Fibroblast of lung (primary cell): ENCODE measurements around the gene ANKRD33. TPM values are rescaled to one million over a fixed set of nuclear protein-coding genes. Genes with fewer than 3 reads are reported as not detected.

Experiments used
- DNase-seq, 2 donors: peaks; one replicate each; pipeline versions ENCODE4 v3.0.0 to v3.0.0-alpha.2; 2010; ENCODE audit warnings: low read depth in 2 of 2
- H2AFZ ChIP-seq: 2 replicates; pipeline ENCODE4 v1.5.1; 2012; ENCODE audit warnings: low read length, control low read depth, inconsistent platforms
- H3K27ac ChIP-seq: 2 replicates; pipeline ENCODE4 v1.5.1; 2011; ENCODE audit warnings: low read length, control low read depth; ENCODE audit not compliant: insufficient read depth
- H3K27me3 ChIP-seq: 2 replicates; pipeline ENCODE4 v1.5.1; 2011; ENCODE audit warnings: mild to moderate bottlenecking, low read length; ENCODE audit not compliant: control insufficient read depth, insufficient read depth
- H3K36me3 ChIP-seq: 2 replicates; pipeline ENCODE4 v1.5.1; 2011; ENCODE audit warnings: low read length; ENCODE audit not compliant: control insufficient read depth, insufficient read depth
- H3K4me1 ChIP-seq: 2 replicates; pipeline ENCODE4 v1.5.1; 2011; ENCODE audit warnings: low read length; ENCODE audit not compliant: control insufficient read depth, insufficient read depth; ENCODE audit errors: extremely low read depth
- H3K4me2 ChIP-seq: 2 replicates; pipeline ENCODE4 v1.5.1; 2011; ENCODE audit warnings: low read length, control low read depth; ENCODE audit not compliant: insufficient read depth; ENCODE audit errors: extremely low read depth
- H3K4me3 ChIP-seq, 4 experiments: fragments of 200-600 bp in 1 of 4; sonication (generic) in 1 of 4; replicated peaks in 1 of 4; 2 replicates each; pipeline ENCODE4 v1.5.1; 2011 to 2016; ENCODE audit warnings: low read length in 4 of 4, low read depth in 3 of 4, mild to moderate bottlenecking in 3 of 4, control low read depth in 2 of 4, inconsistent platforms in 1 of 4, mixed read lengths in 1 of 4; ENCODE audit not compliant: insufficient read depth in 1 of 4; ENCODE audit errors: control extremely low read depth in 1 of 4
- H3K79me2 ChIP-seq: 2 replicates; pipeline ENCODE4 v1.5.1; 2012; ENCODE audit warnings: mild to moderate bottlenecking, low read length, inconsistent platforms; ENCODE audit not compliant: control insufficient read depth, insufficient read depth
- H3K9ac ChIP-seq: 2 replicates; pipeline ENCODE4 v1.5.1; 2011; ENCODE audit warnings: mild to moderate bottlenecking, low read length, control low read depth; ENCODE audit not compliant: insufficient read depth
- H3K9me3 ChIP-seq: 2 replicates; pipeline ENCODE4 v1.5.1; 2012; ENCODE audit warnings: low read depth, low read length; ENCODE audit not compliant: control insufficient read depth, insufficient read depth
- H4K20me1 ChIP-seq: 2 replicates; pipeline ENCODE4 v1.5.1; 2011; ENCODE audit warnings: low read length; ENCODE audit not compliant: control insufficient read depth, insufficient read depth; ENCODE audit errors: extremely low read depth
- EZH2 ChIP-seq: IDR thresholded peaks from 2 replicates; pipeline ENCODE4 v1.5.1; 2012; ENCODE audit warnings: low read length, control low read depth, mild to moderate bottlenecking; ENCODE audit errors: missing control alignments
- polyA plus RNA-seq, 2 donors: library from polyadenylated mRNA; depleted of rRNA in 1 of 2; stranded (reverse) in 1 of 2; unstranded in 1 of 2; fragments of >200 nt; gene quantifications; 2 replicates each; pipeline ENCODE4 v1.2.1, GENCODE V29; 2011 to 2012; ENCODE audit warnings: missing spikeins in 1 of 2
- total RNA-seq: library from RNA; depleted of rRNA; stranded (reverse); fragments of >200 nt; gene quantifications from 2 replicates; pipeline ENCODE4 v1.2.1, GENCODE V29; 2014
- TF ChIP-seq, protein P1 (sequence below), 2 donors: IDR thresholded peaks in 1 of 2; conservative IDR thresholded peaks in 1 of 2; 1 replicate in 1 of 2; 2 replicates in 1 of 2; pipeline ENCODE4 v1.5.1; 2011 to 2012; ENCODE audit warnings: low read length in 2 of 2, control low read depth in 1 of 2, inconsistent platforms in 1 of 2, low read depth in 1 of 2, mild to moderate bottlenecking in 1 of 2

Gene ANKRD33
- total and polyA plus RNA-seq, 2 donors (not counting 1 experiment from before 2014, with no cell fraction given): under 0.01 TPM; not detected in 1

DNA sequence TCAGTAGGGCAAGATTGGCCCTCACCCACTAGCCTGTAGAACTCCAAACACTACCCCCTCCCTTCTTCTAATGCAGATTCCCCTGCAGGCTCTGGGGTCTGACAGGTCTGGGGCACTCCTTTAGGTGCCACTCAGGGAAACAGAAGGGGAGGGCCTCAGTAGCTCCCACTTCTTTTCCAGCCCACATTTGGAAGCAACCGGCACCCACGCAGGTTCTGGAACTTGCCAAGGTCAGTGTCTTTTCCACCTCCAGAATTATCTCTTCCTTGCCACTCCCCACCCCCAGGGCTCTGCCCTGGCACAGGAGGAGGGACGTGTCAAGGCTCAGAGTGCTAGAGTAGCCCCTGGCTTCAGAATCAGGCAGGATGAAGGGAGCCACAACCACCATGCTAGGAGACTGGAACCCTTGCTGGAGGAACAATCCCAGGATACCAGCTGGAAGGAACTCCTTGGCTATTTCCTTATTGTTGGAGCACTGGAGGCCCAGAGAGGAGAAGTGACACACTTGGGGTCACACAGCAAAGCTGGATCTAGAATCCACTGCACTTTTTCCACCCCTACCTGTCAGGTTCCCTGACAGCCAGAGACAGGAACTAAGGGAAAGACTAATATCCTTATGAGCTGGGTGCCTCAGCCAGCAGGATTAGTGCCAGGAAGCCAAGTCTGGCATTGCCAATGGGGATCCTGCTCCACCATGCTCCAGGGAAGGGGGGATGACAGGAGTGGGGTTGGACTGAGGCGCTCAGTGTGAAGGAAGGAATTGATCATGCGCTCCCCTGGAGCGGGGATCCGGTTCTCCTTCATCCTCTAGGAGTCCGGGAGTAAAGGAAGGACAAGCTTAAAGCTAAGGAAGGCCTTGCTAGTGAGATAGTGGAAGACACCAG lies 37.6 kb upstream of the ANKRD33 start:
- Histone ChIP-seq H4K20me1 (no peaks in the 10 kb centered on the region), H3K9me3 (no peaks in the 10 kb centered on the region), H3K79me2 (no peaks in the 10 kb centered on the region), H3K4me3 (no peak overlapping the region), H3K36me3 (no peaks in the 10 kb centered on the region), H3K9ac (no peak overlapping the region), H3K4me2 (no peak overlapping the region), H3K4me1 (no peaks in the 10 kb centered on the region), H3K27me3 (peaks cover 35% of the 10 kb centered on the region), H2AFZ (no peak overlapping the region), H3K27ac (no peak overlapping the region)
- no peak for TF ChIP-seq EZH2
- TF ChIP-seq, protein P1, sequence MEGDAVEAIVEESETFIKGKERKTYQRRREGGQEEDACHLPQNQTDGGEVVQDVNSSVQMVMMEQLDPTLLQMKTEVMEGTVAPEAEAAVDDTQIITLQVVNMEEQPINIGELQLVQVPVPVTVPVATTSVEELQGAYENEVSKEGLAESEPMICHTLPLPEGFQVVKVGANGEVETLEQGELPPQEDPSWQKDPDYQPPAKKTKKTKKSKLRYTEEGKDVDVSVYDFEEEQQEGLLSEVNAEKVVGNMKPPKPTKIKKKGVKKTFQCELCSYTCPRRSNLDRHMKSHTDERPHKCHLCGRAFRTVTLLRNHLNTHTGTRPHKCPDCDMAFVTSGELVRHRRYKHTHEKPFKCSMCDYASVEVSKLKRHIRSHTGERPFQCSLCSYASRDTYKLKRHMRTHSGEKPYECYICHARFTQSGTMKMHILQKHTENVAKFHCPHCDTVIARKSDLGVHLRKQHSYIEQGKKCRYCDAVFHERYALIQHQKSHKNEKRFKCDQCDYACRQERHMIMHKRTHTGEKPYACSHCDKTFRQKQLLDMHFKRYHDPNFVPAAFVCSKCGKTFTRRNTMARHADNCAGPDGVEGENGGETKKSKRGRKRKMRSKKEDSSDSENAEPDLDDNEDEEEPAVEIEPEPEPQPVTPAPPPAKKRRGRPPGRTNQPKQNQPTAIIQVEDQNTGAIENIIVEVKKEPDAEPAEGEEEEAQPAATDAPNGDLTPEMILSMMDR (conservative IDR thresholded peaks at IDR 0.05 in 1 of 2, IDR thresholded peaks at IDR 0.05 in 1 of 2; ENCODE audit: low read depth in 1 of 2, low read length in 2 of 2): no peak
- DNase-seq: no peak

DNA sequence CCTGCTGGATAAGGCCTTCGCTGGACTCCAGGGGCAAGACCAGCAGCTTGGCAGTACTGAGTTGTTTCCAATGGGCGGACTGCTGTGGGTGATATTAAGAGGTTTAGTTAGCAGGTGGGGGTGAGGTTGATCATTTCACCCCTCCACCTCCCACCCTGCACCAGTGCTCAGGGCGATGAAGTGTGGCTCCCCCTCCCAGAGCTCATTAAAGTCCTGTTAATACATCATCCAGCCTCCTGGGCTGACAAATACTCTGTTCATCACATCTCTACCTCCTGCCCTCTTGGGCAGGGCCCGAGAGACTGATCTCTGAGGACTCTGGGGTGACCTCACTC lies 37.0 kb upstream of the ANKRD33 start:
- no peaks in the 10 kb centered on the region for H3K79me2 ChIP-seq
- H4K20me1 ChIP-seq: no peaks in the 10 kb centered on the region
- no peak overlapping the region for H3K4me3 ChIP-seq
- no peaks in the 10 kb centered on the region for H3K4me1 ChIP-seq
- no peak for DNase-seq
- no peak overlapping the region for H3K27ac ChIP-seq
- no peak overlapping the region for H3K9ac ChIP-seq
- no peaks in the 10 kb centered on the region for H3K9me3 ChIP-seq
- H3K4me2 ChIP-seq: no peak overlapping the region
- no peaks in the 10 kb centered on the region for H3K36me3 ChIP-seq
- H3K27me3 ChIP-seq: peaks cover 34% of the 10 kb centered on the region
- TF ChIP-seq, protein P1 (conservative IDR thresholded peaks at IDR 0.05 in 1 of 2, IDR thresholded peaks at IDR 0.05 in 1 of 2; ENCODE audit: low read depth in 1 of 2, low read length in 2 of 2): no peak
- TF ChIP-seq EZH2: no peak
- H2AFZ ChIP-seq: no peak overlapping the region

DNA sequence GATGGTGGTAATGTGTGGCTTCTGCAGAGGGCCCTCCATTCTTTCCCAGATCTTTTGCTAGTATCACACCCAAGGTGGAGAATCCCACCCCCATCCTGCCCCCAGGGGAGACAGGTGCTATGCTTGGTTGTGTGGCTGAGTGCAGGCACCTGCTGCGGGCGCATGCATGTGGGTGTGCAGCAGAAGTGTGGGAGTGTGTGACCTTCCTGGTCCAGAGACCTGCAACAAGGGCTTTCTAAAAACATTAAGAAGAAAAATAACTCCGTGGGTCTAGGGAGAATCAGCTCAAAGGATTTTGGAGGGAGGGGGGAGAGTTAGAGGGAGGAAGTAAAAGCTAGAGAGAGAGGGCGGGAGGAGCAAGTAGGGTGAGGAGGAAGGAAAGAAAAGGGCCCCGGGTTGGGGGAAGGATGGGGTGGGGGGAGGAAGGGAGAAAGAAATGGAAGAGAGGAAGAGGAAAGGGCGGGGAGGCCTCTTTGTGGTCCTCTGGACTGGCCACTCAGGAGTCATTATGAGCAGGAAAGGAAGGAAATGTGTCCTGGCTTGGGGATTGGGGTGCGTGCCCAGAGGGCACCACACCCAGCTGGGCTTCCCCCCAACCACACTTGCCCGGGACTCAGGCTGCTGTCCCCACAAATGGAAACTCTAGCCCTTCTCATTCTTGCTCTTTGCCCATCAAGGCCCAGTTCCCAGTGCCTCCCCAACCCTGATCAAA lies 36.3 kb upstream of the ANKRD33 start:
- H3K79me2 ChIP-seq: no peaks in the 10 kb centered on the region
- peaks cover 28% of the 10 kb centered on the region for H3K27me3 ChIP-seq
- H2AFZ ChIP-seq: no peak overlapping the region
- no peak overlapping the region for H3K9ac ChIP-seq
- H3K36me3 ChIP-seq: no peaks in the 10 kb centered on the region
- H3K4me2 ChIP-seq: no peak overlapping the region
- DNase-seq: no peak
- H3K4me3 ChIP-seq: no peak overlapping the region
- H4K20me1 ChIP-seq: no peaks in the 10 kb centered on the region
- H3K27ac ChIP-seq: no peak overlapping the region
- H3K9me3 ChIP-seq: no peaks in the 10 kb centered on the region
- peaks cover 2% of the 10 kb centered on the region for H3K4me1 ChIP-seq
- TF ChIP-seq, protein P1 (conservative IDR thresholded peaks at IDR 0.05 in 1 of 2, IDR thresholded peaks at IDR 0.05 in 1 of 2; ENCODE audit: low read depth in 1 of 2, low read length in 2 of 2): no peak
- TF ChIP-seq EZH2: no peak
